Stimulated activated CD8-positive, alpha-beta memory T cell treated with anti-CD3 and anti-CD28 coated beads, Interleukin-2, amount 100 ng/mL, for 1 hour (primary cell): ENCODE results near the gene FHOD3.

ENCODE experiments used
- DNase-seq, 2 donors: peaks; one replicate each; pipeline ENCODE4 v3.0.0-alpha.2; 2020; ENCODE audit warnings: low read depth in 2 of 2

Gene FHOD3

DNA sequence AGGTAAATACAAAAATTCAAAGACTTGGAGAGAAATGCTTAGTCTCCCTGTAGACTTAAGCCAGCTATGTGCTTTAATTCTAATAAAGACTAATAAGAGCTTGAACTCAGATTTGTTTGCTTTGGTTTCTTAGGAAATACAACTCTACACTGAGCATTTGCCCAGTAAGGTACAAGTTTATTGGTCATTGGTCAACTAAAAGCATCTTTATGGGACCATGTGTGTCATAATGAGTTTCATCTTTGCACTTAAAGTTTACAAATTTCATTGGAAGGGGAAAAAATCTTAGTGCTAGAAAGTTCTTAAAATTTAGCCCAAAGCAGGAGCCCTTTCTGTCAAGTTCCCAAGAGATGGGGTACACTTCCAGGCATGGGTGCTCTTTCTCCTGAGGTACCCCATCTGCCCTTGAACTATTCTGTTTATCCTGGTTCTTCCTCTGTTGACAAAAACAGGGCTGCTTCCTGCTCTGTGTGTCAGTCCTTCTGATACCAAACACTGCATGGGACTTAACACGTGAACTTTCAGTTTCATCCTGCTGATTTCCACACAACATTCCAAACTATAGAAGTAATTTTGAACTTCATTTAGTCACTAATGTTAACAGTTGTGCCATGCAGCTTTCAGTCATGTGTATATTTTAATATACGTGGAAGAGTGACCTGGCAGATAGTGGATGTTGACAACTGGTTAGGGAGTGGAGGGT, 331.1 kb downstream of the FHOD3 start:
- no peak for DNase-seq

DNA sequence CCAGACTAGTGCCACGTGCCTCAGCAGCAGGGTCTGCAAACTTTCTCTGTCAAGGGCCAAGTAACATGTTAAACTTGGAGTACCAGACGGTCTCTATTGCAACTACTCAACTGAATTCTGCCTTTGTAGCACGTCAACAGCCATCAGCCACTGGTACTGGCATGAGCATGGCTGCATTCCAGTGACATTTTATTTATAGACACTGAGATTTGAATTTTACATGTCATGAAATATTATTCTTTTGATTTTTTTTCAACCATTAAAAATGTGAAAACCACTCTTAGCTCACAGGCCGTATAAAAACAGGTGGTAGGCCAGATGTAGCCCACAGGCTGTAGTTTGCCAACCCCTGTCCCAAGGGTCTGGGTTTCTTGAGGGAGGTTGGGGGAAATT, 331.6 kb downstream of the FHOD3 start:
- DNase-seq = no peak

DNA sequence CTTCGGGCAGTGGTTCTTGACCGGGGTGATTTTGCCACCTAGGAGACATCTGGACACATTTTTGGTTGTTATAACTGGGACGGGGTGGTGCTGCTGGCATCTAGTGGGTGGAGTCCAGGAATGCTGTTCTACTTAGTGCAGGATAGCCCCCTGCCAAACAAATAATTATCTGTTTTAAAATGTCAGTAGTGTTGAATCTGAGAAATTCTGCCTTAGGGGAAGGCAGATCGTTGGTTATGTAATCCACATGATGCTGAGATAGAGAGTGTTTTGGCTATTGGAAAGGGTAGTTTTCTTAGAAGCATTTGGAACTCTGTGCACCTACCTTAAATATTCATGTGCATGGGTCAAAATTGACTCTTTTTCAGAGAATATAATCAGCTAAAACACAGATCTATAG, 332.3 kb downstream of the FHOD3 start:
- no peak for DNase-seq

DNA sequence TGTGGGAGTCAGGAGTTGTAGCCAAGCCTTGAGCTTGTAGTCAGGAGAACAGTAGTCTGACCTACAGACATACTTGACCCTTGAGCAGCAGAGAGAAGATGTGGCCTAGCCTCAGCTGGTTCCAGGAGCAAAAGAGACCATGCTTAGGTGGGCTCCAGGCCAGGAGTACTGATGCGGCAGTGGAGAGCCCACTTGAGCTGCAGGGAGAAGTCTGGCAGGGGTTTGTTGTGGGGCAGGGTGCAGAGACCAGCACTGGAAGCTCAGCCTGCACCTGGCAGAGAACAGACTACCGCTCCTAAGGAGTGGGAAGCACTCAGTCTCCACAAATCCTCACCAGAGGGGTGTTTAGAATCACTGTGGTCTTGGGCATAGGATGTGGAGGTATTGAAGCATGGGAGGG, 333.4 kb downstream of the FHOD3 start:
- DNase-seq = no peak

DNA sequence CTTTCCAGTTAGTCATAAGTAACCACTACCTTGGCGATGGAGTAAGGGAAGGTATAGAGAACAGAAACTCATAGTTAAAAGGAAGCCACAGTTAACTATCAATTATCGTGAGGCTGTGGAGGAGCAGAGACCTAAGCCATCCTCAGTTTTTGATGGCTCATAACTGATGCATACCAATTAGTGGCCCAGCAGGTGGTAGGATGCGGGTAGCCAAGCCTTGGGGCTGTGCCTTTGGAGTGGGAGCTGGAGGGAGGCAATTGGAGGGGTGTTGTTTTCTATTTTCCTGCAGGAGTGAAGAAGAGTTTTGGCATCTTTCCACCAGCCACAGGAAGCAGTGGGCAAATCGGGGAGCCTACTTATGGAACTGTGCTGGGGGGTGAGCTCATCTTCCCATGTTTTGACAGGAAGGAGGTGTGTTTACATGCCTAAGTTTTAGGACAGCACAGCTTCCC, 336.5 kb downstream of the FHOD3 start:
- no peak for DNase-seq

DNA sequence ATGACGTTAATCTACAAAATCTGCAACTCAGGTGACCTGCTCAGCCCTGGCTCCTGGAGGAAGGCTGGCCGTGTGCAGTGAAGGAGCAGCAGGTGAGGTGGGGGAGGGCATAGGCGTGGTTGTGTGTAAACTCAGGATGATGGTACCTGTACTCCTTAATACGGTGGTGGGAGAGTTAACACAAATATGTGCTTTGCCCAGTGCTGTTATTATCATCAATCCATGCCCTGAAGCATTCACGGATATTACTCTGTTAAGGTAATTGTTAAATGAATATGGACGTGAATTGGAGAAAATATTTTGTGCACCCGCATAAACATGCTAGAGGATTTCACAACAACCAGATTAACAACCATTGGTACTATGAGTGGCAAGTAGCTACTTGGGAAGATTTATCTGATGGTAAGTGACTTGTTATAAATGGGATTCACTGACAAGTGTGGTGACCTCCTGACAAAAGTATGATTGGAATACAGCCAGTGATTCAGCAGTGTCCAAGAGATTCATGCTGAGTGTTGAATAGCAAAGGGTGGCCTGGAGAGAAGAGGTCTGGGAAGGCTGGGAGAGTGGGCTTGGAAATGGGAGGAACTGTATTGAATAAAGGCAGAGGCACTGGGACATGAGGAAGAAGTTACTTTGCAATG, 337.2 kb downstream of the FHOD3 start:
- no peak for DNase-seq

DNA sequence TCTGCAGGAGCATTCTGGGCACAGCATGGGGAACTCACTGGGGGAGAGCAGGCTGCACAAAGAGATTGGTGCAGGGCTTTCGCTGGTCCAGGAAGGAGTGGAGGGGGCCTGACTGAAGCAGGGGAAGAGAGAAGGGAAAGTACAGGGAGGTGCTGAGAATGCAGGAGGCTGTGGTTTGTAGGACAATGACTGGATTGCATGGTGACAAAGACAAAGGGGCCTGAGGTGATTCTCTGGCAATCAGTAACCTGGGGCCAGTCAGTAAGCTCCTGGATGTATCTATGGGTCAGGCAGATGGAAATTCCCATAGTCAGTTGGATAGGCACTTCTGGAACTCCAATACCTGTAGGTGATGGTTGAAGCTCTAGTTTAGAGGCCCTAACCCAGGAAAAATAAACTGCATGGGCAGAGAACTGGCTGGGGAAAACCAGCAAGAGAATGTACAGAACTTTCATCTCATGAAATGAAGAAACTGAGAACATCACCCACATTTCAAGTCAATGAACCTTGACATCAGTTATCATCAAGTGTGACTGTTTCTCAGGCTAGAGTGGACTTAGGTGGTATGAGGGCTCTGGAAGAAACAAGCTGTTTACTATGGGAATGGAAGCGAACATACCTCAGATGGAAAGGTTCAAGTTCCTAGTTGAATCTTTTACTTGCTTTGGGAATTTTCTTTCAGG, 338.0 kb downstream of the FHOD3 start:
- no peak for DNase-seq

DNA sequence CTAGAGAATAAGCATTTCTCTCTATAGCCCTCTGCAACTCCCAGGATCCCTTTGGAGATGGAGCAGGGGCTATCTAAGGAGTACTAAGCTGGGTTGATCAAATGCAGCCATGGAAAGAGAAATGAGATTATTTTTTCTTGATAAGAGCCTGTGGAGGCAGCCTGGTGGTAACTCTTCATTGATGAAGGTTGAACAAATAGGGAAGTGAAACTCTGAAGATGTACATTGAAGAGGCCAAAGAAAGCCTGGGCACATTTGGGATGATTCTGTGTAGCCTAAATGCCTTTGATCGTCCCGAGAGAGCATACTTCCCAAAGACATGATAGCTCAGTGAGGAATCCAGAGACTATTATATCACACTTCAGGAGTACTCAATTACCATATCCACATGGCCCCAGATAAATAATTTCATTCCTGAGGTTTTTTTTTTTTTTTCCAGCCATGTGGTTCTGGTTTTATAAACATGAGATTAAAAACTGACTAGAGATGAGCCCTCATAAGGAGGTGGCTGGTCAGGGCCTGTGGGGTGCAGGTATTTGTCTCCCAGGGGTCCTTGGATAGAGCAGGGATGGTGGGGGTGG, 338.8 kb downstream of the FHOD3 start:
- DNase-seq = no peak

DNA sequence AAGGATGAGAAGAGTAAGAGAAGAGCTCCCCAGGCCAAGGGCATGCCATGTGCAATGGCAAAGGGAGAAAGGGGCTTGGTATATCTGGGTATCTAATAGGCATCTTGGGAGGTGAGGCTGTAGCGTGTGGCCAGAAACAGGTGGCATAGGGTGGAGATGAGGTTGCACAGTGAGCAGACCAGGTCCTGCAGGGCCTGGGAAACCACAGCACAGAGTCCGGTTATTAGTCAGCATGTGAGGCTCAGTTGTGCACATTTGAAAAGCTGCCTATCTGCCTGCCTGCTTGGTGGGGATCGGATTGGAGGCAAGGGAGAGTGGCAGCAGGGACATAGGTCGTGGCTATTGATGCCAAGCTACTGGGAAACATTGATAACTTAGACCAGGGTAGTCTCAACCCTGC, 340.7 kb downstream of the FHOD3 start:
- no peak for DNase-seq

DNA sequence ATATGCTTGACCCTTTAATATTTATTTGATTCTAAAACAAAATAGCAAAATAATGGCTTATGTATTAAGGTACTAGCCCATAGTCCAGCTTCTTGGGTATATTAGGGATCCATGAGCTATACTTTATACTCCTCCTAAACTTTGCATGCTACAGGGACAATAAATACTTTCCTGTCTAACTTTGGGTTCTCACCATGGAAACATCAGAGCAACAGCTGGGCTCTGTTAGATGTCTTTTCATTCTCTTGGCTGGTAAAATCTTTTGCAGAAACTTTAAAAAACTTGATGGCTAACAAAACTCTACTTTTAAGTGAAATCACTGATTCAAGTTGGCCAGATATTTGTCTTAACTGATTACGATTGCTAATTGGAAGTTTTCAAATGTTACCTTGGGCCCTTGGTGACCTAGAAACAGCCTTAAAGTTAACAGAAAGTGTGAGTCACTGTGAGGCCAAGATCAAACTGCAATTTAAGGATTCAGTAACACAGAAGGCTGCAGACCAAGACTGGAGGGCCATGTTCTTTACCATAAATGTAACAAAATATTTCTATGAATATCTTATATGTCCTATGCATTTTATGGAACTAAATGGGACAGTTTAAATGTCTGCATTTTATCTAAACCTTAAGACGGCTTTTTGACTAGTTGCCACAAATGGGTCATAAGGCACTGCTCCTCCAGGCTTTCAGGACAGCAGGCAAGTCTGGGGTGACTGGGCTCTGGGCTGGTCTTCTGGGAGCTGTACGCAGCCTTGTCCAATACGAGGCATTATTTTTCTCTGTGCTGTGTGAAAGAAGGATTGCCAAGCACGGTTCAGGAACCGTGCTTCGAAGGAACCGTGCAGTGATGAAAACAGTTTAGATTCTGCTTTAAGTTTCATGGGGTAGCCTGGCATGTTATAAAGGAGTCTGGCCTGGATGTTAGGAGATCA, 342.8 kb downstream of the FHOD3 start:
- DNase-seq = no peak

DNA sequence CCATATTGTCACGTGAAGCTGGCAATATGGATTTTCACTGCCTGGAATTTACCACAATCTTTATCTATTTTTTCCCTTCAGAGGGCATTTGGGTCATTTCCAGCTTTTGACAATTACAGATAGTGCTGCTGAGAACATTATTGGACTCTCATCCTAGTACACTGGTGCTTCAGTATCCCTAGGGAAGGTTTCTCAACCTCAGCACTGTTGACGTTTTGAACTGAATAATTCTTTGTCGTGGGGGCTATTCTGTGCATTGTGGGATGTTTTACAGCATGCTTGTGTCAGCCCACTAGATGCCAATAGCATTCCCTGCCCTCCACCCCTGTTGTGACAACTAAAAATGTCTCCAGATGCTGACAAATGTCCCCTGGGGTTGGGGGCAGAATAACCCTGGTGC, 345.5 kb downstream of the FHOD3 start:
- DNase-seq = no peak

DNA sequence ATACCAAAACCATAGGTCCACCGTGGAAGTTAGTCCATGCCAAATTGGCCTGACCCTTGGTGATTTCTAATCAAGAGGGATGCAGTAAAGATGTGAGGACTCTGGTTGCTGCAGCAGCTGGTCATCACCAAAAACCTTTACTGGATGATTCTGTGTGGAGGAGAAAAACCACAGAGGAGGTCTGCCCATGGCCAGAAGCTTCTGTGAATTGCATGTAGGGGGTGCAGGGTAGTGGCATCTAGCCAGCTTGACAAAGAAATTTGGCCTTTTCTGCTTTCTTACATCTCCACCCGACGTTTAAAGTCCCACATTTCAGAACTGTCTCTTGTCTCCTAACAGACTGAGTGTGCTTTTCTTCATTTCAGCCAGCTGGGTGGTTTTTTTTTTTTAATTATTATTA, 351.3 kb downstream of the FHOD3 start:
- DNase-seq = no peak

DNA sequence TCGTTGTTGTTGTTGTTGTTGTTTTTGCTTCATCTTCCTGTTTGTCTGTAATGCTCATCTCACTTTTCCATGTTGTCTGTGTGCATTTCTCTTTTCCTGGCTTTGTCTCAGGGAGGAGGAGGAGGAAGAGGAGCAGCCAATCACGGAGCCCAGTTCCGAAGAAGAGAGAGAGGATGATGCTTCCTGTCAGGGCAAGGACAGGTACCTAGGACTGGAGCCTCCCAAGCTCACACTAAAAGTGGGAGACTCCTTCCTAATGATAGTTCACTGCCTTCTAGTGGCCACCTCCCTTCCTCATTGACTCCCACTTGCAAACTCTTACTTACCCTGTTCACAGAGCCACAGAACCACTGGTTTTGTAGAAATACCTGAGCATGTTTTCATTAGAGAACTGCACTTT, 351.7 kb downstream of the FHOD3 start:
- DNase-seq = no peak

DNA sequence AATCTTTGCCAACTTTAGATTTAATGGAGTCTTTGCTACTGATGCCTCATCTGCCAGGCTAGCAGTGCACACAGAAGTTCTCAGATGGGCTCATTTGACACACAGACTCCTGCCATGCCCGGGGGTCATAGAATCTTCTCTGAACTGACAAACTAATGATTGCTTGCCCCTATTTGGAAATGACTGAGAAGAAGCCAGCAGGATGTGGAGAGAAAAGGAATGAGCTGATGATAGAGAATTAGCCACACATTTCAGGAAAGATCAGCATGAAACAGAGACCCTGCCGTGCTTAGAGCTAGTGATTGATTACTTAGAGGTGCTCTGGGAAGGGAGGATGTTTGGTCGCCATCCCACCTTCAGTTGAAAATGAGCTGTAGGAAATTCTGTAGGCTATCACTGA, 352.8 kb downstream of the FHOD3 start:
- no peak for DNase-seq

DNA sequence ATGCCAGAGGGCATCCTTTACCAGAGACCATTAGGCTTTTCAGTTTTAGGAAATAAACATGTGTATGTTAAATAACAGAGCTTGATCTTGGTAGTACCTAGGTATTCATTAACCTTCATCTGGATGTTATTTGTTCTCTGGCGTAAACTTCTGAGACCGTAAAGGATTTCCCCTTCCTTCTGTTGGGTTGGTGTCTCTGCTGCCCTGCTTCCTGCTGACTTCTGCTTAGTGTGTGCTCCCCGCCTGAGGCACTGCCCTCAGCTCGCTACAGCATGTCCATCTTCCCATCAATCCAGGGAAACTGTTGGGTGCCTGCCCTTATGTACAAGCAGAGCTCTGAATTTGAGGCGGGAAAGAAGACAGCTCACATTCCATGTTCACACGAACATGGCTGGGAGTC, 353.4 kb downstream of the FHOD3 start:
- no peak for DNase-seq

DNA sequence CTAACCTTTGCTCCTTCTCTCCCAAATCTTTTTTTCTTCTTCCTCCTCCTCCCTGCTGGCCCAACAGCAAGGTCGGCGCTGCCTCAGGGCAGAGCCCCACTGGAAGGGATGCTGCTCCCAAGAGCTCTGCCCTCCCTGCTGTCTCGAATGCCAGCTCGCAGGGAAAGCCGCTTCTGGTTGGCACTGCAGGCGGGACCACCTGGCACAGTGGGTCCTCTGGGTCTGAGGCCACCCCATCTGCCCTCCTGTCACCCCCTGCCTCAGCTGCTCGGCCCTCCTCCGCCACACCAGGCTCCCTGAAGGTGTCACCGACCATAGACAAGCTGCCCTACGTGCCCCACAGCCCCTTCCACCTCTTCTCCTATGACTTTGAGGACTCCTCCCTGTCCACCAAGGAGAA, 355.0 kb downstream of the FHOD3 start:
- DNase-seq = no peak

DNA sequence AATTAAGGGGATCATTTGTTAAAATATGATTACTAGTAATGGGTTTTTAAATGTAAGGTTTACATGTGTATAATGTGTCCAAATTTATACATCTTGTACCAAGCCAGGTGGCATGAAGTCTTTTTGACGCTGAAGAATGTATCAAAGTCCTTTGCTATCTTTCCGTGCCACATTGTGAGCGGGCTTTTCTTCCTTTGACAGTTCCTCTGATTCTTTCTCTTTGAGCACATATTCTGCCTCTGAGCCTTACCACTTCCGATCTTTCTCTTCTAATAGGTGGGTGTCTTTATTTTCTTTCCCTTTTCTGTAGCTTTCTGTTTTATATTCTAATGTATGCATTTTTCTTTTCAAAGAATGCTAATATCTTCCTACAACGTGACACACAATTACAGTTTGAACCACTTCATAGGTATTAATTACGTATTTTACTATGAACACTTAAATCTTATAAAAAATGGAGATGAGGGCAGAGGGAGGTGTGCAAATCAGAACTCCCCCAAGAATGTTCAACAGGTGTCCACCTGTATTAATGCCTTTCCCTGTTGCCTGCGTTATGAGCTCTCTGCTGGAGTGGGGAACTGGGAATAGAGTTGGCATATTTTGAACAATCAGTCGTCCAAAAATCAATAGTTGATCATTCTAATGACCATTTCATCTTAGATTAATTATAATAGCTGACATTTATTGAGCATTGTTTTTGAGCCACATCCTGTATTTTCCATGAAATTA, 355.8 kb downstream of the FHOD3 start:
- DNase-seq = no peak

DNA sequence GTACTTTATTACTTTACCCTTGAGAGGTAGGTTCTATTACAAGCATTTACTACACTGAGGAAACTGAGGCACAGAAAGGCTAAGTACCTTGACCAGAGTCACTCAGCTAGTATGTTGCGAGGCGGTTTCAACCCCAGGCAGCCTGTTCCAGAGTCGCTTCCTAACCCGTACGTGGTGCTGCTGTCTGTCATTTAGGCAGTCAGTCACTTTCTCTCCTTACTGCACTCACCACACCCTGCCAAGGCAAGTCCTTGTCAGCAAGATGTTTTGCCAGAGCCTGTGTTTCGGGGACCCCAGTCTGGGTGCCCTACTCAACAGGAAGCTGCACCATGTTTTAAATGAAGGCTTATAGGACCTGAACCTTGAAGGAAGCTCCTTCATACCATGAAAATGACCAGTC, 356.4 kb downstream of the FHOD3 start:
- DNase-seq = no peak

DNA sequence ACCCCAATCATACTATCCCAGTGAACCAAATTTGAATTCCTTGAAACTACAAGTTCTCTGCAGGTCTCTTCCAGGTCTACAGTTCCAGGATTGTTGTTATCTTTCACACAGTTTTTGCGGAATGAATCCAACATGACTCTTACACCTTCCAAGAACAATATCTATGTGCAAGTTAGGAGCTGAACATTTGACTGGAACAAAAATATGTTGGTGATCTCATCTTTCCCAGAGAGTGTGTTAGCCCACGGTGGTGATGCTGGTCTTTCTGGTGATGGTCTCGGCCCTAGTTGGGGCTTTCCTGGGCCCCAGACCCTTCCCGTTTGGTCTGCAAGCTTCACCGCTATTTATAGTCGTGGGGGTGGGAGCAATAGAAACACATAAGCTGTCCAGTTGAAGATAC, 357.6 kb downstream of the FHOD3 start:
- no peak for DNase-seq

DNA sequence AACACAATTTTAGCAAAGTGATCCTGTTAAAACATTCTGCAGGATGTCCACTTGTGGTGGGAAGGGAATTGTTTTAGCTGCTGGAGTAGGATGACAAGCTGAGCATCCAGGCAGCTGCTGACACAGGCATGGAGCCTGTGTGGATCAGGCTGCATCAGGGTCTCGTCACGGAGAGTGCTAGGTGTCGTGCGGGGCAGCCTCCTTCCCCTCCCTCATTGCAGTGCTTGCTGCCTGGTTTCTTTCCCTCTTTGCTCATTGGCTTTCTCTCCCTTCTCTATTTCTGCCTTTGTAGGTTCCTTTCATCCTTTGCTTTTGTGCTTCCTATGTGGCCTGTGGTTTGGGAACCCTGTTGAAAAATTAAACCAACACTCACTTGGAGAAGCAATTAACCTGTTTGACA, 358.4 kb downstream of the FHOD3 start:
- DNase-seq = no peak

DNA sequence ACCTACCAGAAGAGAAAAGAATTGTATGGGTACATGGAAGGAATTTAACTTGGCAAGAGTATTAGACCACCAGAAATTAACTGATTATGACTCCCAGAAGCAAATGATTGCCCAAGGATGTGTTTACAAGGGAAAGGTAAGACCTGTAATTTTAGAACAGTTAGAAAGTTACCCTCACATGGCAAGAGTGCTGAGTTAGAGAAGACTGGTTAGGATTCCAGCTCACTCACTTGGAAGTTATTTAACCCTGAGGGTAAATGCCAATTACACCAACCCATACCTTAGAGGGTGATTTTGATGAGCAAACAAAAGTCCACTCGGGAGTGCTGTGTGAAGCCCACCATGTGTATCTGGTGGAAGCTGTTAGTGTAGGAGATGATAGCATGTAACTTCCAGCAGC, 361.1 kb downstream of the FHOD3 start:
- no peak for DNase-seq
